Ishikawa (cell line): Measurements from ENCODE around the gene SLC1A4.
A peak's percentile ranks its signal among the peaks of the same experiment; 100 is the strongest.

ENCODE experiments used
- CEBPB ChIP-seq: IDR thresholded peaks from 2 replicates; pipeline ENCODE4 v1.6.1; 2012
- CREB1 ChIP-seq: IDR thresholded peaks from 2 replicates; pipeline ENCODE4 v1.6.1; 2012; ENCODE audit warnings: low read depth
- EGR1 ChIP-seq: IDR thresholded peaks from 2 replicates; pipeline ENCODE4 v1.6.1; 2012
- EP300 ChIP-seq: IDR thresholded peaks from 2 replicates; pipeline ENCODE4 v1.6.1; 2012; ENCODE audit warnings: borderline replicate concordance
- FOXM1 ChIP-seq: IDR thresholded peaks from 2 replicates; pipeline ENCODE4 v1.6.1; 2012; ENCODE audit warnings: low read depth, borderline replicate concordance
- NFIC ChIP-seq: IDR thresholded peaks from 2 replicates; pipeline ENCODE4 v1.6.1; 2012
- RAD21 ChIP-seq: IDR thresholded peaks from 2 replicates; pipeline ENCODE4 v1.6.1; 2012; ENCODE audit warnings: low read depth
- TAF1 ChIP-seq: IDR thresholded peaks from 2 replicates; pipeline ENCODE4 v1.6.1; 2012; ENCODE audit warnings: low read depth, mild to moderate bottlenecking
- TCF12 ChIP-seq: IDR thresholded peaks from 2 replicates; pipeline ENCODE4 v1.6.1; 2012; ENCODE audit warnings: low read depth
- TEAD4 ChIP-seq: IDR thresholded peaks from 2 replicates; pipeline ENCODE4 v1.6.1; 2012
- YY1 ChIP-seq: IDR thresholded peaks from 2 replicates; pipeline ENCODE4 v1.6.1; 2012; ENCODE audit warnings: low read depth
- ZBTB7A ChIP-seq: IDR thresholded peaks from 2 replicates; pipeline ENCODE4 v1.6.1; 2012; ENCODE audit warnings: low read depth
- TF ChIP-seq, protein P1 (sequence below): IDR thresholded peaks from 2 replicates; pipeline ENCODE4 v1.6.1; 2012
- TF ChIP-seq, protein P2 (sequence below): IDR thresholded peaks from 2 replicates; pipeline ENCODE4 v1.6.1; 2012; ENCODE audit warnings: low read depth, mild to moderate bottlenecking
- TF ChIP-seq, protein P3 (sequence below): IDR thresholded peaks from 2 replicates; pipeline ENCODE4 v1.6.1; 2012

The SLC1A4 gene

DNA sequence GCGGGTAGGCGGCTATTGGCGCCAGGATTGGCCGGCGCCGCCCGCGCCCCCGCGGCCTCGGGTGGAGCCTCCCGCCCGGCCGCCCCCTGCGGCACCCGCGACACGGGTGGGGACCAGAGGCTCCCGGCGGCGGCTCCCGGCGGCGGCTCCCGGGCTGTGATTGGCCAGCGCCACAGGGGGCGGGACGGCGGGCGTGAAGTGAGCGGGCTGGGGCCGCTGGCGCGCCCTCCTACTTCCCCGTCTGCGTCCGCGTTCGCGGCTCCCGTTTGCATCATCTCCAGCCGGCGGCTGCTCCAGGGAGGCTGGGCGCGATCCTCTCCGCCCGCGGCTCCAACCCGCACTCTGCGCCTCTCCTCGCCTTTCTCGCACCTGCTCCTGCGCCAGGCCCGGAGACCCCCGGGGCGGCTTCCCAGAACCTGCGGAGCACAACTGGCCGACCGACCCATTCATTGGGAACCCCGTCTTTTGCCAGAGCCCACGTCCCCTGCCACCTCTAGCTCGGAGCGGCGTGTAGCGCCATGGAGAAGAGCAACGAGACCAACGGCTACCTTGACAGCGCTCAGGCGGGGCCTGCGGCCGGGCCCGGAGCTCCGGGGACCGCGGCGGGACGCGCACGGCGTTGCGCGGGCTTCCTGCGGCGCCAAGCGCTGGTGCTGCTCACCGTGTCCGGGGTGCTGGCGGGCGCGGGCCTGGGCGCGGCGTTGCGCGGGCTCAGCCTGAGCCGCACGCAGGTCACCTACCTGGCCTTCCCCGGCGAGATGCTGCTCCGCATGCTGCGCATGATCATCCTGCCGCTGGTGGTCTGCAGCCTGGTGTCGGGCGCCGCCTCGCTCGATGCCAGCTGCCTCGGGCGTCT lies at the start of gene SLC1A4:
SLC1A4 (plus strand) TSS at position 274 of the 856 bp plus-strand sequence; CDS start at position 519, 245 bp downstream.
- TF ChIP-seq CEBPB (peak; percentile 52; the same call in 1 of the 2 replicates), TCF12 (no peak), ZBTB7A (no peak; the same call in 1 of the 2 replicates), TAF1 (peak; percentile 63; the same call in 1 of the 2 replicates), EGR1 (no peak)

DNA sequence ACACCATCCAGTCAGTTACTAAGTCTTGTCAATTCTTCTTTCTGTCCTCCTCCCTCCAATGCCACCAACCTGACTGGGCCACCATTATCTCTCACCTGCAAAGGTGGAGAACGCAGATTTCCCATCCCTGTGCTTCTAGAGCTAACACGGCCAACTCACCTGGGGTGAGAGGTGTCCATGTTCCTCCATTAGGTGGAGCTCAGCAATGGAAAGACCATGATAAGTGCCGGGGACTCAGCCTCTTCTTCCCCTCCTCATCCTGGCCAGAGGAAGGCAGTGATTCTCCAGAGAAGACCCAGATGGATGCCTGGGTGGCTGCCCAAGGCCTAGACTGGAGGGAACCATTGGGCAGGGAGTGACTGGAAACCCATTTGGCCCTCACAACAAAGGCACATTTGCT lies 48.1 kb upstream of the SLC1A4 start:
- no peak for TF ChIP-seq ZBTB7A
- TF ChIP-seq, protein P1, sequence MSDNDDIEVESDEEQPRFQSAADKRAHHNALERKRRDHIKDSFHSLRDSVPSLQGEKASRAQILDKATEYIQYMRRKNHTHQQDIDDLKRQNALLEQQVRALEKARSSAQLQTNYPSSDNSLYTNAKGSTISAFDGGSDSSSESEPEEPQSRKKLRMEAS, result no peak
- no peak for TF ChIP-seq CEBPB
- TF ChIP-seq TCF12, result no peak
- TF ChIP-seq EP300, result no peak

DNA sequence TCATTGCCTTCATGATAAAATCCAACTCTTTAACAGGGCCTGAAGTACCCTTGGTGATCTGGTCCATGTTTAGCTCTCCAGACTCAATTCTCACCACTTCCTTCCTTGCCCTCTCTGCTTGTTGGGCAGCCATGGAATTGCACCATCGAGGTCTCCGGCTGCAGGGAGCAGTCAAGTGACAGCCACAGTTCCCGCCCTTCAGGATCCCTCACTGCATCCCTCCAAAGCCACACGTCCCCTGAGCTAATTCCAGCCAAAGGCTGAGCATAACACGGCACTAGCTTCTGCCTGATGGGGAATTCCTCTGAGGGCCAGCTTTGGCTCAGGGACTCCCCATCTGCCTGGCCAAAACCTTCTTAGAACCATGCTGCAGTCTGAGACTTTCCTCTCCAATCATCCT lies 47.4 kb upstream of the SLC1A4 start:
- TF ChIP-seq CREB1, result no peak
- TF ChIP-seq, protein P2, sequence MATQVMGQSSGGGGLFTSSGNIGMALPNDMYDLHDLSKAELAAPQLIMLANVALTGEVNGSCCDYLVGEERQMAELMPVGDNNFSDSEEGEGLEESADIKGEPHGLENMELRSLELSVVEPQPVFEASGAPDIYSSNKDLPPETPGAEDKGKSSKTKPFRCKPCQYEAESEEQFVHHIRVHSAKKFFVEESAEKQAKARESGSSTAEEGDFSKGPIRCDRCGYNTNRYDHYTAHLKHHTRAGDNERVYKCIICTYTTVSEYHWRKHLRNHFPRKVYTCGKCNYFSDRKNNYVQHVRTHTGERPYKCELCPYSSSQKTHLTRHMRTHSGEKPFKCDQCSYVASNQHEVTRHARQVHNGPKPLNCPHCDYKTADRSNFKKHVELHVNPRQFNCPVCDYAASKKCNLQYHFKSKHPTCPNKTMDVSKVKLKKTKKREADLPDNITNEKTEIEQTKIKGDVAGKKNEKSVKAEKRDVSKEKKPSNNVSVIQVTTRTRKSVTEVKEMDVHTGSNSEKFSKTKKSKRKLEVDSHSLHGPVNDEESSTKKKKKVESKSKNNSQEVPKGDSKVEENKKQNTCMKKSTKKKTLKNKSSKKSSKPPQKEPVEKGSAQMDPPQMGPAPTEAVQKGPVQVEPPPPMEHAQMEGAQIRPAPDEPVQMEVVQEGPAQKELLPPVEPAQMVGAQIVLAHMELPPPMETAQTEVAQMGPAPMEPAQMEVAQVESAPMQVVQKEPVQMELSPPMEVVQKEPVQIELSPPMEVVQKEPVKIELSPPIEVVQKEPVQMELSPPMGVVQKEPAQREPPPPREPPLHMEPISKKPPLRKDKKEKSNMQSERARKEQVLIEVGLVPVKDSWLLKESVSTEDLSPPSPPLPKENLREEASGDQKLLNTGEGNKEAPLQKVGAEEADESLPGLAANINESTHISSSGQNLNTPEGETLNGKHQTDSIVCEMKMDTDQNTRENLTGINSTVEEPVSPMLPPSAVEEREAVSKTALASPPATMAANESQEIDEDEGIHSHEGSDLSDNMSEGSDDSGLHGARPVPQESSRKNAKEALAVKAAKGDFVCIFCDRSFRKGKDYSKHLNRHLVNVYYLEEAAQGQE, result no peak
- TF ChIP-seq TEAD4, result no peak
- no peak for TF ChIP-seq NFIC
- no peak for TF ChIP-seq RAD21
- no peak for TF ChIP-seq FOXM1
- TF ChIP-seq YY1, result no peak
- TF ChIP-seq, protein P1, result no peak
- TF ChIP-seq EGR1, result no peak
- no peak for TF ChIP-seq EP300

DNA sequence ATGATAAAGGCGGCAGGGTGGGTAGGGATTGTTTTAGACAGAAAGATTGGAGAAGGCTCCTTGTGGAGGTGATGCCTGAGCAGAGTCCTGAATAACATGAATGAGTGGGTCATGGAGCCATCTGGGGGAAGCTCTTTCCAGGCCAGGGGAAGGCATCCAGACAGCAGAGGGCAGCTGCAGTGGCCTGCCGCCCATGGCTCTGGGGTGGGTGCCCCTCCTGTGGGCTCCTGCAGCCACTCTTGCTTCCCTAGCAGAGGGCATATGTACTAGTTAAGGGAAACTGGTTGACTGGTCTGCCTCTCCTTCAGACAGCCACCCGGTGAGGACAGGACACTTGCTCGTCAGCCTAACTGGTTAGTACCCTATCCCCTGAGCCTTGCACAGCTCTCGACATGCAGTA lies 46.5 kb upstream of the SLC1A4 start:
- no peak for TF ChIP-seq ZBTB7A
- TF ChIP-seq EGR1, result no peak
- TF ChIP-seq TCF12, result no peak

DNA sequence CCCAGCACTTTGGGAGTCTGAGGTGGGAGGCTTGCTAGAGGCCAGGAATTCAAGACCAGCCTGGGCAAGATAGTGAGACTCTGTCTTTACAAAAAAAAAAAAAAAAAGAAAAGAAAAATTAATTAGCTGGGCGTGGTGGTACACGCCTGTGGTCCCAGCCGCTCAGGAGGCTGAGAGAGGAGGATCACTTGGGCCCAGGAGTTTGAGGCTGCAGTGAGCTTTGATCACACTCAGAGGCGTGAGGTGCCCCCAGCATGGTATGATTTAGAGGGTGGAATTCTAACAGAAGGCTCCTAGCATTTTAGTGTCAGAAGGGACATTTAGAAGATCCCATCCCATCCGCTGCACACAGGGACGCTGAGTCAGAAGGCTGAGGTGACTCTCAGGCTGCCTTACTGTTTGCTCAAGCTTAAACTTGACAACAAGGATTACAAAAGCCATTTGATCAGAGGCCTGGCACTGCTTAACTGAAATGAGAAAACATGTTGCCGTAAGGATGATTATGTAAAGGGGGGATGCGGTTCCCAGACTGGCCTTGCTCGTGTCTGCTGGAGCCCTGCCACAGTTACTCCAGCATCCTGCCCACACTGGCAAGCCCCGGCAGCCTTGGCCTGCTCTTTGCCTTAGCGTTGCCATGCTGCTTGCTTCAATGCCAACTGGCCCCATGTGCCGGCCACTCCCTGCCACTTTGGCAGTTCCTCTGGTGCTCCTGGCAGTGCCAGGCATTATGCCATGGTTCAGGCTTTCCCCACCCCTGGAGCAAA lies 45.6 kb upstream of the SLC1A4 start:
- no peak for TF ChIP-seq FOXM1
- no peak for TF ChIP-seq CREB1
- no peak for TF ChIP-seq YY1
- TF ChIP-seq, protein P1, result no peak
- TF ChIP-seq, protein P3, sequence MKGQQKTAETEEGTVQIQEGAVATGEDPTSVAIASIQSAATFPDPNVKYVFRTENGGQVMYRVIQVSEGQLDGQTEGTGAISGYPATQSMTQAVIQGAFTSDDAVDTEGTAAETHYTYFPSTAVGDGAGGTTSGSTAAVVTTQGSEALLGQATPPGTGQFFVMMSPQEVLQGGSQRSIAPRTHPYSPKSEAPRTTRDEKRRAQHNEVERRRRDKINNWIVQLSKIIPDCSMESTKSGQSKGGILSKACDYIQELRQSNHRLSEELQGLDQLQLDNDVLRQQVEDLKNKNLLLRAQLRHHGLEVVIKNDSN, result no peak
- no peak for TF ChIP-seq CEBPB
- TF ChIP-seq TCF12, result no peak
- no peak for TF ChIP-seq NFIC
- TF ChIP-seq TEAD4, result no peak
- TF ChIP-seq EGR1, result no peak
- TF ChIP-seq, protein P2, result no peak
- TF ChIP-seq ZBTB7A, result no peak
- no peak for TF ChIP-seq RAD21
- TF ChIP-seq TAF1, result no peak
- TF ChIP-seq EP300, result no peak

DNA sequence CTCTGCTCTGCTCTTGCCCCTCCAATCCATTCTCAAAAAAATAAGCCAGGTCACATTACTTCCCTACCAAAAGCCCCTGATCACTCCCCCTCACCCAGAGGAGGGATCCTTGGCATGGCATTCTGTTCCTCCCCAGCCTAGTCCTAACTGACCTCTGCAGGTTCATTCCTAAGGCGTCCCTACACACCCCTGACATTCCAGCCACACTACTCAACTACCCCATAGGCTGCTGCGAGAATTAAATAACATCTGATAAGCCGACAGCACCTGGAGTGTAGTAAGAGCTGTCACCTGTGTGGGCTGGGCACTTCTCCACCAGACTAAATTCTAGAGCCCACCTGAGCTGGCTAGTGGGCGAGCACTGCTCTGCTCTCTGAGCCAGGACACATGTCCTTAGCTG lies 44.7 kb upstream of the SLC1A4 start:
- no peak for TF ChIP-seq FOXM1
- TF ChIP-seq YY1, result no peak
- TF ChIP-seq TAF1, result no peak
- TF ChIP-seq, protein P2, result no peak
- TF ChIP-seq TCF12, result no peak
- TF ChIP-seq TEAD4, result no peak
- no peak for TF ChIP-seq CREB1
- no peak for TF ChIP-seq NFIC
- TF ChIP-seq, protein P1, result no peak
- TF ChIP-seq CEBPB, result no peak
